CD8-positive, alpha-beta memory T cell (primary cell): ENCODE data around the gene FOXL2NB. TPM values are rescaled to one million over a fixed set of nuclear protein-coding genes. Genes with fewer than 3 reads are reported as not detected.

Experiments
- CTCF ChIA-PET: fragments of 350-600 bp; sonication (Branson Sonifier 250); formaldehyde crosslinking; loops from one replicate; lab custom pipeline; 2021; ENCODE audit warnings: antibody characterized with exemption; lab: Charles Lee
- POLR2A ChIA-PET: fragments of 350-600 bp; sonication (Branson Sonifier 250); formaldehyde crosslinking; loops from one replicate; lab custom pipeline; 2021; ENCODE audit warnings: antibody characterized with exemption; lab: Charles Lee
- DNase-seq, 5 donors: peaks; one replicate each; pipeline versions ENCODE4 v3.0.0 to v3.0.0-alpha.2; 2020 to 2022; ENCODE audit warnings: mixed read lengths in 1 of 5
- H3K27ac ChIP-seq: one replicate; pipeline ENCODE4 v1.7.0; 2013; ENCODE audit warnings: low read depth, mild to moderate bottlenecking, low read length, moderate library complexity
- H3K27me3 ChIP-seq: 2 replicates; pipeline ENCODE4 v1.7.0; 2013; ENCODE audit warnings: low read length, mild to moderate bottlenecking; ENCODE audit not compliant: insufficient read depth, poor library complexity, severe bottlenecking
- H3K36me3 ChIP-seq: 2 replicates; pipeline ENCODE4 v1.7.0; 2013; ENCODE audit warnings: mild to moderate bottlenecking, low read length, moderate library complexity; ENCODE audit not compliant: insufficient read depth
- H3K4me1 ChIP-seq: 2 replicates; pipeline ENCODE4 v1.7.0; 2013; ENCODE audit warnings: mild to moderate bottlenecking, low read length, moderate library complexity; ENCODE audit not compliant: insufficient read depth
- H3K4me3 ChIP-seq: 2 replicates; pipeline ENCODE4 v1.7.0; 2013; ENCODE audit warnings: mild to moderate bottlenecking, low read length
- H3K9me3 ChIP-seq: 2 replicates; pipeline ENCODE4 v1.7.0; 2013; ENCODE audit warnings: mild to moderate bottlenecking, low read length
- H3K27ac Mint-ChIP-seq, 8 donors: one replicate each; pipeline ENCODE4 v1.8.0; 2020 to 2021; ENCODE audit warnings: mixed read lengths in 8 of 8, mild to moderate bottlenecking in 6 of 8, inconsistent platforms in 3 of 8, moderate library complexity in 3 of 8
- H3K27me3 Mint-ChIP-seq, 2 donors: one replicate each; pipeline ENCODE4 v1.8.0; 2020 to 2021; ENCODE audit warnings: mixed read lengths in 2 of 2, mild to moderate bottlenecking in 1 of 2, moderate library complexity in 1 of 2
- H3K36me3 Mint-ChIP-seq, 3 donors: one replicate each; pipeline ENCODE4 v1.8.0; 2020 to 2021; ENCODE audit warnings: mixed read lengths in 3 of 3, inconsistent platforms in 1 of 3, mild to moderate bottlenecking in 1 of 3
- H3K4me1 Mint-ChIP-seq, 3 donors: one replicate each; pipeline ENCODE4 v1.8.0; 2020 to 2021; ENCODE audit warnings: mixed read lengths in 3 of 3, inconsistent platforms in 1 of 3, mild to moderate bottlenecking in 1 of 3
- H3K4me3 Mint-ChIP-seq, 7 donors: one replicate each; pipeline ENCODE4 v1.8.0; 2020 to 2021; ENCODE audit warnings: mixed read lengths in 7 of 7, mild to moderate bottlenecking in 6 of 7, moderate library complexity in 4 of 7, inconsistent platforms in 2 of 7
- H3K9me3 Mint-ChIP-seq, 5 donors: one replicate each; pipeline ENCODE4 v1.8.0; 2020 to 2022; ENCODE audit warnings: mixed read lengths in 5 of 5, mild to moderate bottlenecking in 3 of 5, moderate library complexity in 2 of 5, inconsistent platforms in 1 of 5
- polyA plus RNA-seq: library from polyadenylated mRNA; unstranded; fragments of 300-500 nt; fragmentation: Illumina TruSeq; gene quantifications from one replicate; pipeline ENCODE4 v1.2.3, GENCODE V29; 2021
- total RNA-seq, 2 experiments: library from RNA; stranded (reverse); gene quantifications; one replicate each; pipeline ENCODE4 v1.2.3, GENCODE V29; 2021

Gene FOXL2NB
- total and polyA plus RNA-seq, 3 experiments from 2014 or later: not detected

GRCh38 chr3:138964923-138965322 is 17.9 kb downstream of the FOXL2NB start:
- H3K36me3 ChIP-seq: no peaks in the 10 kb centered on the region
- no peak for DNase-seq
- peaks cover 23% of the 10 kb centered on the region for H3K27me3 ChIP-seq
- no peak overlapping the region for H3K27ac ChIP-seq
- no peak overlapping the region for H3K4me3 Mint-ChIP-seq
- H3K27me3 Mint-ChIP-seq: peaks cover 48 to 68% of the 10 kb centered on the region in 2 donors
- H3K4me1 ChIP-seq: peaks cover 6% of the 10 kb centered on the region
- H3K27ac Mint-ChIP-seq: no peak overlapping the region
- no peaks in the 10 kb centered on the region for H3K9me3 ChIP-seq
- H3K4me1 Mint-ChIP-seq: peaks cover 12 to 16% (median 16%) of the 10 kb centered on the region in 3 donors
- ChIA-PET CTCF (no interaction called here), POLR2A (no interaction called here)
- peaks cover 7 to 32% (median 25%) of the 10 kb centered on the region in 5 donors for H3K9me3 Mint-ChIP-seq
- no peak overlapping the region for H3K4me3 ChIP-seq
- H3K36me3 Mint-ChIP-seq: peaks cover 0 to 10% (median 1%) of the 10 kb centered on the region in 3 donors

- peaks cover 16 to 49% of the 10 kb centered on the region in 2 donors for H3K27me3 Mint-ChIP-seq
- H3K9me3 Mint-ChIP-seq: peaks cover 0 to 4% (median 0%) of the 10 kb centered on the region in 5 donors
- H3K4me1 ChIP-seq: no peaks in the 10 kb centered on the region
- no peak for DNase-seq
- no peaks in the 10 kb centered on the region for H3K36me3 ChIP-seq
- CTCF ChIA-PET: no interaction called here
- no peaks in the 10 kb centered on the region for H3K36me3 Mint-ChIP-seq
- H3K4me3 Mint-ChIP-seq: no peak overlapping the region
- H3K9me3 ChIP-seq: no peaks in the 10 kb centered on the region
- no peak overlapping the region for H3K27ac ChIP-seq
- no peak overlapping the region for H3K4me3 ChIP-seq
- POLR2A ChIA-PET: no interaction called here
- H3K27ac Mint-ChIP-seq: no peak overlapping the region
- no peaks in the 10 kb centered on the region for H3K27me3 ChIP-seq
- no peaks in the 10 kb centered on the region for H3K4me1 Mint-ChIP-seq
These were observed 24.8 kb downstream of the FOXL2NB start for GRCh38 chr3:138971766-138972320.

GRCh38 chr3:138972941-138973340 is 25.9 kb downstream of the FOXL2NB start:
- Mint-ChIP-seq H3K36me3 (no peaks in the 10 kb centered on the region), H3K4me1 (no peaks in the 10 kb centered on the region), H3K9me3 (no peaks in the 10 kb centered on the region), H3K4me3 (no peak overlapping the region), H3K27me3 (peaks cover 14 to 49% of the 10 kb centered on the region in 2 donors), H3K27ac (no peak overlapping the region)
- no peaks in the 10 kb centered on the region for H3K9me3 ChIP-seq
- ChIA-PET CTCF (no interaction called here), POLR2A (no interaction called here)
- no peaks in the 10 kb centered on the region for H3K27me3 ChIP-seq
- no peaks in the 10 kb centered on the region for H3K4me1 ChIP-seq
- no peak for DNase-seq
- H3K36me3 ChIP-seq: no peaks in the 10 kb centered on the region
- no peak overlapping the region for H3K27ac ChIP-seq
- no peak overlapping the region for H3K4me3 ChIP-seq

- Mint-ChIP-seq H3K4me1 (no peaks in the 10 kb centered on the region), H3K27me3 (peaks cover 12 to 44% of the 10 kb centered on the region in 2 donors), H3K27ac (no peak overlapping the region), H3K4me3 (no peak overlapping the region), H3K36me3 (no peaks in the 10 kb centered on the region), H3K9me3 (no peaks in the 10 kb centered on the region)
- Histone ChIP-seq H3K4me1 (no peaks in the 10 kb centered on the region), H3K4me3 (no peak overlapping the region), H3K36me3 (no peaks in the 10 kb centered on the region), H3K27me3 (no peaks in the 10 kb centered on the region), H3K27ac (no peak overlapping the region), H3K9me3 (no peaks in the 10 kb centered on the region)
- DNase-seq: no peak
- POLR2A ChIA-PET: no interaction called here
- CTCF ChIA-PET: interaction anchor here (1.0 to 1.3 kb wide), 2 partner anchors 16 to 38 kb away, joined by 3 to 4 read pairs; no protein-coding TSS in a partner anchor
These were observed 27.4 kb downstream of the FOXL2NB start for GRCh38 chr3:138974462-138974861.

- H3K4me1 ChIP-seq: no peaks in the 10 kb centered on the region
- H3K27ac ChIP-seq: no peak overlapping the region
- Mint-ChIP-seq H3K27me3 (peaks cover 15 to 41% of the 10 kb centered on the region in 2 donors), H3K9me3 (no peaks in the 10 kb centered on the region), H3K4me3 (no peak overlapping the region), H3K4me1 (no peaks in the 10 kb centered on the region), H3K27ac (no peak overlapping the region), H3K36me3 (no peaks in the 10 kb centered on the region)
- no peaks in the 10 kb centered on the region for H3K9me3 ChIP-seq
- ChIA-PET POLR2A (no interaction called here), CTCF (interaction anchor here (1.0 to 1.3 kb wide), 2 partner anchors 15 to 39 kb away, joined by 3 to 4 read pairs; no protein-coding TSS in a partner anchor)
- DNase-seq: no peak
- H3K36me3 ChIP-seq: no peaks in the 10 kb centered on the region
- H3K4me3 ChIP-seq: no peak overlapping the region
- H3K27me3 ChIP-seq: no peaks in the 10 kb centered on the region
These were observed 28.3 kb downstream of the FOXL2NB start for GRCh38 chr3:138975351-138975750.

- H3K9me3 Mint-ChIP-seq: no peaks in the 10 kb centered on the region
- H3K27ac Mint-ChIP-seq: no peak overlapping the region
- Histone ChIP-seq H3K4me1 (no peaks in the 10 kb centered on the region), H3K36me3 (no peaks in the 10 kb centered on the region), H3K4me3 (no peak overlapping the region), H3K27ac (no peak overlapping the region), H3K9me3 (no peaks in the 10 kb centered on the region), H3K27me3 (no peaks in the 10 kb centered on the region)
- ChIA-PET CTCF (no interaction called here), POLR2A (no interaction called here)
- H3K4me3 Mint-ChIP-seq: no peak overlapping the region
- H3K27me3 Mint-ChIP-seq: peaks cover 13 to 38% of the 10 kb centered on the region in 2 donors
- H3K4me1 Mint-ChIP-seq: no peaks in the 10 kb centered on the region
- no peaks in the 10 kb centered on the region for H3K36me3 Mint-ChIP-seq
- no peak for DNase-seq
These were observed 29.0 kb downstream of the FOXL2NB start for GRCh38 chr3:138976047-138976446.

GRCh38 chr3:138984816-138985215 is 37.8 kb downstream of the FOXL2NB start:
- Histone ChIP-seq H3K4me3 (no peak overlapping the region), H3K36me3 (no peaks in the 10 kb centered on the region), H3K9me3 (no peaks in the 10 kb centered on the region), H3K27ac (no peak overlapping the region), H3K4me1 (no peaks in the 10 kb centered on the region), H3K27me3 (no peaks in the 10 kb centered on the region)
- Mint-ChIP-seq H3K4me3 (no peak overlapping the region), H3K9me3 (no peaks in the 10 kb centered on the region), H3K27me3 (peaks cover 7 to 17% of the 10 kb centered on the region in 2 donors), H3K4me1 (no peaks in the 10 kb centered on the region), H3K36me3 (no peaks in the 10 kb centered on the region), H3K27ac (no peak overlapping the region)
- POLR2A ChIA-PET: no interaction called here
- CTCF ChIA-PET: no interaction called here
- DNase-seq: no peak

- ChIA-PET POLR2A (no interaction called here), CTCF (no interaction called here)
- H3K36me3 ChIP-seq: no peaks in the 10 kb centered on the region
- no peak for DNase-seq
- Mint-ChIP-seq H3K36me3 (no peaks in the 10 kb centered on the region), H3K27me3 (peaks cover 2 to 12% of the 10 kb centered on the region in 2 donors), H3K4me1 (no peaks in the 10 kb centered on the region), H3K9me3 (no peaks in the 10 kb centered on the region), H3K4me3 (no peak overlapping the region), H3K27ac (no peak overlapping the region)
- H3K9me3 ChIP-seq: no peaks in the 10 kb centered on the region
- no peak overlapping the region for H3K4me3 ChIP-seq
- H3K27me3 ChIP-seq: no peaks in the 10 kb centered on the region
- no peak overlapping the region for H3K27ac ChIP-seq
- H3K4me1 ChIP-seq: no peaks in the 10 kb centered on the region
These were observed 38.9 kb downstream of the FOXL2NB start for GRCh38 chr3:138985932-138986331.
